H1 (cell line): ENCODE data around the gene HOXB7. TPM values are rescaled to one million over a fixed set of nuclear protein-coding genes. Genes with fewer than 3 reads are reported as not detected.
A peak's percentile ranks its signal among the peaks of the same experiment; 100 is the strongest.

Experiments
- CTCF ChIA-PET: fragments of 300-600 bp; sonication (Branson Sonifier 250); formaldehyde crosslinking; loops from one replicate; lab custom pipeline; 2021; ENCODE audit not compliant: partially characterized antibody; lab: Charles Lee
- POLR2A ChIA-PET: fragments of 300-600 bp; sonication (Branson Sonifier 250); formaldehyde crosslinking; loops from one replicate; lab custom pipeline; 2021; ENCODE audit warnings: inconsistent platforms; ENCODE audit not compliant: partially characterized antibody; lab: Charles Lee
- DNase-seq, 2 experiments: peaks; one replicate each; pipeline versions ENCODE4 v3.0.0 to v3.0.0-alpha.2; 2010 to 2022; ENCODE audit warnings: low spot score in 2 of 2, low read depth in 1 of 2, mixed read lengths in 1 of 2
- FAIRE-seq: peaks from 2 replicates; lab custom pipeline; 2011; peaks lifted over from hg19 to GRCh38; lab: Jason Lieb, UNC
- H2AFZ ChIP-seq: 2 replicates; pipeline ENCODE4 v1.8.1; 2012; ENCODE audit warnings: low read length, inconsistent platforms
- H2AK5ac ChIP-seq: 2 replicates; pipeline ENCODE4 v1.6.1; 2013; ENCODE audit warnings: low read depth, low read length
- H2BK120ac ChIP-seq: replicated peaks from 2 replicates; pipeline ENCODE3; 2013; ENCODE audit warnings: low read depth, low read length, inconsistent platforms
- H2BK12ac ChIP-seq: 2 replicates; pipeline ENCODE4 v1.6.1; 2013; ENCODE audit warnings: low read depth, low read length
- H2BK15ac ChIP-seq: 2 replicates; pipeline ENCODE4 v1.6.1; 2013; ENCODE audit warnings: low read length
- H2BK20ac ChIP-seq: 2 replicates; pipeline ENCODE4 v1.6.1; 2013; ENCODE audit warnings: low read length
- H2BK5ac ChIP-seq: 2 replicates; pipeline ENCODE4 v1.6.1; 2013; ENCODE audit warnings: low read depth, low read length
- H3K14ac ChIP-seq: 2 replicates; pipeline ENCODE4 v1.6.1; 2013; ENCODE audit warnings: inconsistent platforms; ENCODE audit not compliant: insufficient read length
- H3K18ac ChIP-seq: 2 replicates; pipeline ENCODE4 v1.6.1; 2013; ENCODE audit warnings: low read length; ENCODE audit errors: extremely low read depth
- H3K23ac ChIP-seq: 2 replicates; pipeline ENCODE4 v1.6.1; 2013; ENCODE audit warnings: inconsistent platforms; ENCODE audit not compliant: insufficient read length
- H3K23me2 ChIP-seq: 2 replicates; pipeline ENCODE4 v1.6.1; 2013; ENCODE audit warnings: low read depth, low read length
- H3K27ac ChIP-seq: 2 replicates; pipeline ENCODE4 v1.6.1; 2011; ENCODE audit warnings: low read depth, low read length, inconsistent platforms
- H3K27me3 ChIP-seq, 4 experiments: replicated peaks in 1 of 4; 1 replicate in 1 of 4; 2 replicates in 3 of 4; pipeline versions ENCODE4 v1.6.1 to v1.8.1; 2011 to 2013; ENCODE audit warnings: low read length in 3 of 4, mild to moderate bottlenecking in 3 of 4, inconsistent platforms in 2 of 4, mixed read lengths in 2 of 4, moderate library complexity in 1 of 4; ENCODE audit not compliant: control insufficient read depth in 3 of 4, insufficient read depth in 3 of 4; ENCODE audit errors: extremely low read depth in 1 of 4
- H3K36me3 ChIP-seq, 4 experiments: 2 replicates each; pipeline versions ENCODE4 v1.6.1 to v1.8.1; 2011 to 2013; ENCODE audit warnings: mild to moderate bottlenecking in 4 of 4, low read length in 3 of 4, moderate library complexity in 2 of 4, control low read depth in 1 of 4, inconsistent platforms in 1 of 4; ENCODE audit not compliant: insufficient read depth in 4 of 4, control insufficient read depth in 2 of 4
- H3K4ac ChIP-seq: replicated peaks from 2 replicates; pipeline ENCODE3; 2013; ENCODE audit warnings: low read length, low read depth, mixed read lengths, inconsistent platforms; ENCODE audit not compliant: insufficient read length
- H3K4me1 ChIP-seq, 4 experiments: replicated peaks in 1 of 4; 1 replicate in 1 of 4; 2 replicates in 3 of 4; pipeline versions ENCODE4 v1.6.1 to v1.8.1; 2011 to 2013; ENCODE audit warnings: low read length in 3 of 4, inconsistent platforms in 2 of 4, mixed read lengths in 1 of 4; ENCODE audit not compliant: insufficient read depth in 4 of 4, control insufficient read depth in 3 of 4
- H3K4me2 ChIP-seq, 2 experiments: 2 replicates each; pipeline versions ENCODE4 v1.6.1 to v1.8.1; 2011 to 2013; ENCODE audit warnings: low read depth in 2 of 2, low read length in 2 of 2, control low read depth in 1 of 2, inconsistent platforms in 1 of 2, mild to moderate bottlenecking in 1 of 2; ENCODE audit not compliant: insufficient read depth in 1 of 2
- H3K4me3 ChIP-seq, 4 experiments: fragments of 200-600, 300-600 bp in 1 of 4; sonication (generic), shearing (Covaris generic), sonication (Bioruptor Twin) in 1 of 4; 2 replicates each; pipeline versions ENCODE4 v1.5.1 to v1.8.1; 2011 to 2016; ENCODE audit warnings: low read length in 4 of 4, low read depth in 3 of 4, control low read depth in 2 of 4, inconsistent platforms in 2 of 4, mild to moderate bottlenecking in 2 of 4, mixed read lengths in 1 of 4, moderate library complexity in 1 of 4; ENCODE audit not compliant: insufficient read depth in 2 of 4; ENCODE audit errors: extremely low read depth in 1 of 4
- H3K56ac ChIP-seq: replicated peaks from 2 replicates; pipeline ENCODE3; 2013; ENCODE audit warnings: low read depth, mild to moderate bottlenecking, mixed read lengths, low read length, inconsistent platforms; ENCODE audit not compliant: insufficient read length
- H3K79me1 ChIP-seq: 2 replicates; pipeline ENCODE4 v1.6.1; 2013; ENCODE audit warnings: low read depth, low read length, control low read depth
- H3K79me2 ChIP-seq, 2 experiments: 2 replicates each; pipeline versions ENCODE4 v1.6.1 to v1.8.1; 2012 to 2013; ENCODE audit warnings: low read length in 2 of 2, mild to moderate bottlenecking in 2 of 2, inconsistent platforms in 1 of 2; ENCODE audit not compliant: insufficient read depth in 2 of 2, control insufficient read depth in 1 of 2
- H3K9ac ChIP-seq, 4 experiments: replicated peaks in 1 of 4; 1 replicate in 1 of 4; 2 replicates in 3 of 4; pipeline versions ENCODE4 v1.6.1 to v1.8.1; 2011 to 2013; ENCODE audit warnings: low read depth in 3 of 4, low read length in 3 of 4, control low read depth in 2 of 4, mild to moderate bottlenecking in 2 of 4, moderate library complexity in 2 of 4, inconsistent platforms in 1 of 4; ENCODE audit errors: extremely low read depth in 1 of 4
- H3K9me3 ChIP-seq, 2 experiments: 2 replicates each; pipeline versions ENCODE4 v1.6.1 to v1.8.1; 2012 to 2013; ENCODE audit warnings: mild to moderate bottlenecking in 2 of 2, moderate library complexity in 2 of 2, control low read depth in 1 of 2, inconsistent platforms in 1 of 2, low read depth in 1 of 2, low read length in 1 of 2, mixed read lengths in 1 of 2; ENCODE audit not compliant: insufficient read depth in 2 of 2
- H4K20me1 ChIP-seq, 2 experiments: replicated peaks in 1 of 2; 2 replicates each; pipeline versions ENCODE3 to v1.8.1; 2011 to 2013; ENCODE audit warnings: inconsistent platforms in 2 of 2, low read length in 2 of 2, mild to moderate bottlenecking in 1 of 2; ENCODE audit not compliant: insufficient read depth in 2 of 2, control insufficient read depth in 1 of 2
- H4K5ac ChIP-seq: 2 replicates; pipeline ENCODE4 v1.6.1; 2013; ENCODE audit warnings: low read length, low read depth, mixed read lengths, inconsistent platforms; ENCODE audit not compliant: insufficient read length
- H4K8ac ChIP-seq: 2 replicates; pipeline ENCODE4 v1.8.0; 2013; ENCODE audit warnings: mild to moderate bottlenecking, moderate library complexity, low read length, inconsistent platforms; ENCODE audit not compliant: insufficient read depth; ENCODE audit errors: extremely low read depth
- H4K91ac ChIP-seq: replicated peaks from 2 replicates; pipeline ENCODE3; 2013; ENCODE audit warnings: low read length, mixed read lengths, inconsistent platforms; ENCODE audit not compliant: insufficient read length
- CBX8 ChIP-seq: fragments of 300-800, 300-1000 bp; sonication (generic); IDR thresholded peaks from 2 replicates; pipeline ENCODE4 v1.7.1; 2016; ENCODE audit warnings: low read depth, low read length, borderline replicate concordance
- EP300 ChIP-seq, 2 experiments: IDR thresholded peaks; 1 replicate in 1 of 2; 2 replicates in 1 of 2; pipeline ENCODE4 v1.6.1; 2011 to 2012; ENCODE audit warnings: low read depth in 2 of 2, low read length in 2 of 2, mild to moderate bottlenecking in 2 of 2, borderline replicate concordance in 1 of 2, inconsistent platforms in 1 of 2, moderate library complexity in 1 of 2
- RNF2 ChIP-seq: fragments of 200-900, 300-1000 bp; sonication (generic); IDR thresholded peaks from 2 replicates; pipeline ENCODE4 v1.7.1; 2016; ENCODE audit warnings: borderline replicate concordance, low read depth, mild to moderate bottlenecking, antibody characterized with exemption, low read length; ENCODE audit not compliant: poor library complexity, severe bottlenecking; ENCODE audit errors: missing control alignments
- WGBS, 2 experiments: shearing (Covaris generic) in 1 of 2; methylation state at CpG; one replicate each; pipeline versions ENCODE4 v1.1.6 to v1.1.7; 2013 to 2015; ENCODE audit warnings: low lambda C conversion rate in 2 of 2, mixed read lengths in 2 of 2, inconsistent platforms in 1 of 2, low coverage in 1 of 2, missing lambda C conversion rate in 1 of 2; ENCODE audit not compliant: insufficient replicate concordance in 2 of 2, insufficient coverage in 1 of 2, insufficient read length in 1 of 2; ENCODE audit errors: extremely low coverage in 1 of 2, missing lambda C conversion rate in 1 of 2; 5-methylcytosine and 5-hydroxymethylcytosine counted together
- polyA plus RNA-seq, 7 experiments: library from polyadenylated mRNA; depleted of rRNA in 3 of 7; stranded (reverse) in 5 of 7; unstranded in 2 of 7; fragments of >200 nt in 5 of 7; fragments of 200-250 nt in 2 of 7; gene quantifications; 1 replicate in 5 of 7; 2 replicates in 1 of 7; 4 replicates in 1 of 7; pipeline versions ENCODE4 v1.2.1 to v1.2.3, GENCODE V29; 2011 to 2013; ENCODE audit warnings: missing spikeins in 2 of 7, mixed read lengths in 2 of 7
- total RNA-seq: library from RNA; stranded (reverse); fragmentation: NEBNext Ultra II Directional; extraction: Animal tissue kit (Norgen Biotek cat#: 25700); gene quantifications from 2 replicates; pipeline ENCODE4 v1.2.1, GENCODE V29; 2021
- TF ChIP-seq, protein P1 (sequence below): IDR thresholded peaks from 2 replicates; pipeline ENCODE4 v1.6.1; 2012; ENCODE audit warnings: inconsistent platforms

The HOXB7 gene
- total and polyA plus RNA-seq, 2 of the 8 experiments (the other 6 are each of a cell fraction or from before 2014, with no cell fraction given): not detected

- TF ChIP-seq, protein P1, sequence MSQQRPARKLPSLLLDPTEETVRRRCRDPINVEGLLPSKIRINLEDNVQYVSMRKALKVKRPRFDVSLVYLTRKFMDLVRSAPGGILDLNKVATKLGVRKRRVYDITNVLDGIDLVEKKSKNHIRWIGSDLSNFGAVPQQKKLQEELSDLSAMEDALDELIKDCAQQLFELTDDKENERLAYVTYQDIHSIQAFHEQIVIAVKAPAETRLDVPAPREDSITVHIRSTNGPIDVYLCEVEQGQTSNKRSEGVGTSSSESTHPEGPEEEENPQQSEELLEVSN: no peak
- no peak for TF ChIP-seq EP300 (IDR thresholded peaks at IDR 0.05; ENCODE audit: borderline replicate concordance in 1 of 2, low read depth in 2 of 2, low read length in 2 of 2)
- TF ChIP-seq CBX8: peak; percentile 90; the same call in 1 of the 2 replicates
- TF ChIP-seq RNF2: peak; percentile 54
- DNase-seq (no peak), FAIRE-seq (no peak)
- peaks cover 0 to 3% (median 2%) of the 10 kb centered on the region in 4 experiments; a peak in 4 of 7 replicates for H3K4me1 ChIP-seq
- H4K5ac ChIP-seq: no peak overlapping the region
- no peak overlapping the region for H3K18ac ChIP-seq
- whole genome bisulfite sequencing, 2 experiments: 64% methylated on average over 6 of the region's 6 CpGs; no CpG with 5 or more reads in 1 of the 2 experiments
- no peak overlapping the region for H3K9ac ChIP-seq
- no peaks in the 10 kb centered on the region for H3K79me1 ChIP-seq
- no peak overlapping the region for H2BK20ac ChIP-seq
- peaks cover 98 to 100% (median 100%) of the 10 kb centered on the region in 4 experiments for H3K27me3 ChIP-seq
- H3K27ac ChIP-seq: no peak overlapping the region
- H4K20me1 ChIP-seq: peaks cover 9 to 33% of the 10 kb centered on the region in 2 experiments
- ChIA-PET POLR2A (no interaction called here), CTCF (interaction anchor here (0.6 to 3.4 kb wide), 12 partner anchors 11 to 424 kb away, joined by 3 to 15 read pairs (median 4); partner anchors contain the start of genes HOXB9 and PRAC2)
- no peaks in the 10 kb centered on the region for H3K9me3 ChIP-seq
- no peak overlapping the region for H3K56ac ChIP-seq
- H4K91ac ChIP-seq: no peak overlapping the region
- no peak overlapping the region for H2AK5ac ChIP-seq
- H3K23ac ChIP-seq: no peak overlapping the region
- no peak overlapping the region for H3K4me2 ChIP-seq
- H3K23me2 ChIP-seq: no peaks in the 10 kb centered on the region
- no peak overlapping the region for H2AFZ ChIP-seq
- H2BK15ac ChIP-seq: no peak overlapping the region
- no peak overlapping the region for H3K4ac ChIP-seq
- no peaks in the 10 kb centered on the region for H3K79me2 ChIP-seq
- H3K4me3 ChIP-seq: no peak overlapping the region
- no peak overlapping the region for H2BK12ac ChIP-seq
- H2BK5ac ChIP-seq: no peak overlapping the region
- H3K36me3 ChIP-seq: peaks cover 0 to 10% (median 0%) of the 10 kb centered on the region in 4 experiments; a peak in 1 of 8 replicates
- H3K14ac ChIP-seq: no peak overlapping the region
- H4K8ac ChIP-seq: no peak overlapping the region
- H2BK120ac ChIP-seq: no peak overlapping the region
Measured at GRCh38 chr17:48639982-48640857, 29.4 kb upstream of the HOXB7 start.
